Effector memory CD8-positive, alpha-beta T cell (primary cell): ENCODE measurements around the gene MYF6.

ENCODE experiments used
- ATAC-seq: fragments of 150-1000 bp; cut with Tn5 transposase; replicated peaks from 2 replicates; pipeline ENCODE4 v1.10.0; 2021; ENCODE audit warnings: mild to moderate bottlenecking, moderate library complexity
- DNase-seq, 3 experiments: peaks; one replicate each; pipeline ENCODE4 v3.0.0; 2021
- H3K27ac Mint-ChIP-seq, 2 donors: one replicate each; pipeline ENCODE4 v1.8.0; 2022; ENCODE audit warnings: mild to moderate bottlenecking in 2 of 2, mixed read lengths in 2 of 2, moderate library complexity in 2 of 2
- H3K27me3 Mint-ChIP-seq, 2 donors: one replicate each; pipeline ENCODE4 v1.8.0; 2022; ENCODE audit warnings: mixed read lengths in 2 of 2
- H3K36me3 Mint-ChIP-seq: one replicate; pipeline ENCODE4 v1.8.0; 2022; ENCODE audit warnings: mild to moderate bottlenecking, moderate library complexity, mixed read lengths; ENCODE audit not compliant: insufficient read depth
- H3K4me1 Mint-ChIP-seq, 2 donors: one replicate each; pipeline ENCODE4 v1.8.0; 2022; ENCODE audit warnings: low read depth in 2 of 2, mixed read lengths in 2 of 2
- H3K4me3 Mint-ChIP-seq, 2 donors: one replicate each; pipeline ENCODE4 v1.8.0; 2022; ENCODE audit warnings: mild to moderate bottlenecking in 2 of 2, mixed read lengths in 2 of 2, moderate library complexity in 2 of 2
- H3K9me3 Mint-ChIP-seq, 2 donors: one replicate each; pipeline ENCODE4 v1.8.0; 2022; ENCODE audit warnings: mixed read lengths in 2 of 2

The MYF6 gene

DNA sequence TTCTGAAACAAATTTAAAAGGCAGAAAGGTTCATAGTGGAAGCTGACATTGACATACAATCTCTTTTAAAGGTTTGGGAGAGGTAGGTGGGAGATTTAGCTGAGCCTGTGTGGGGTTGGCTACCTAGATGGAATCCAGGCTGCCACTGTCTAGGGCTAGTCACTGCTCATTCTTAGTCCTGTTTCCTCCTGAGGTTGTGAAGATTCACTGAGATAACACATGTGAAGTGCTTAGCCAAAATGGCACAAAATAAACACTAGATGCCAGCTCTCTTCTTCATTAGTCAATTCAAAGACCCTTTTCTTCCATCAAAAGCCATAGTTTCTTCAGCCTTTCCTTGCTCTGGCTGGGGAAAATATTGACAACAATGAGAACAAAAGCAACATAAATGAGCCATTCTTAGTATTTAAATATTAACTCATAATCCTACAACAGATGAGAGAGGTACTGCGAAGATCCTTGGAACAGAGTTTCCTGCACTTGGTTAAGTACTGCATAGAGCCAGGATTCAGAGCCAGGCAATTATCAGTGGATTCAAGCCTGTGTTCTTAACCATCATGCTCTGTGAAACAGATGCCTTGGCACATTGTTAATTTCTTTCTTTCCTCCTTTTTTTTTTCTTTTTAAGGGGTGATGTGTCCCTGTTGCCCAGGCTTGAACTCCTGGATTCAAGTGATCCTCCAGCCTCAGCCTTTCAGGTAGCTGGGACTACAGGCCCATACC lies 3.5 kb downstream of the MYF6 start:
- no peak overlapping the region for H3K27ac Mint-ChIP-seq
- H3K36me3 Mint-ChIP-seq, result no peaks in the 10 kb centered on the region
- DNase-seq (no peak), ATAC-seq (no peak)
- H3K4me3 Mint-ChIP-seq, result no peak overlapping the region
- H3K27me3 Mint-ChIP-seq, result peaks cover 0 to 26% of the 10 kb centered on the region in 2 donors
- peaks cover 7 to 9% of the 10 kb centered on the region in 2 donors for H3K9me3 Mint-ChIP-seq
- no peaks in the 10 kb centered on the region for H3K4me1 Mint-ChIP-seq

DNA sequence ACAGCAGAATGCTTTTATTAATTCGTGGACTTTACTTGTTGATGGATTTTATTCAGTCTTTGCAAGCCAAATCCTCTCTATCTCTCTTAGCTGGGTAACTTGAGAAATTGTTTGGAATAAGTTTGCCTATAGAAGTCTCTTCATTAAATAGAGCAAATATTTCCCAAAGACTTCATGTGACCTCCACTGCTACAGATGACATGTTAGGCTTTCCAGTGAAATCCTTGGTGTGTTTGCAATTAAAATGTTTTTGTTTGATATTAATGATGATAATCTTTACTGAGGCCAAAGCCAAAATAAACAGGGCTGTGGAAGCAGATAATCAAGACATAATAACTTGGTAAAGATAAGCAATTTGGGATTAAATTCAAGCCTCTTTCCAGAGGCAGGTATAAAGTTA lies 4.4 kb downstream of the MYF6 start:
- ATAC-seq, result no peak
- Mint-ChIP-seq H3K27ac (no peak overlapping the region), H3K9me3 (peaks cover 7 to 10% of the 10 kb centered on the region in 2 donors), H3K36me3 (no peaks in the 10 kb centered on the region), H3K4me3 (no peak overlapping the region), H3K4me1 (no peaks in the 10 kb centered on the region), H3K27me3 (peaks cover 0 to 26% of the 10 kb centered on the region in 2 donors)
- DNase-seq, result no peak

DNA sequence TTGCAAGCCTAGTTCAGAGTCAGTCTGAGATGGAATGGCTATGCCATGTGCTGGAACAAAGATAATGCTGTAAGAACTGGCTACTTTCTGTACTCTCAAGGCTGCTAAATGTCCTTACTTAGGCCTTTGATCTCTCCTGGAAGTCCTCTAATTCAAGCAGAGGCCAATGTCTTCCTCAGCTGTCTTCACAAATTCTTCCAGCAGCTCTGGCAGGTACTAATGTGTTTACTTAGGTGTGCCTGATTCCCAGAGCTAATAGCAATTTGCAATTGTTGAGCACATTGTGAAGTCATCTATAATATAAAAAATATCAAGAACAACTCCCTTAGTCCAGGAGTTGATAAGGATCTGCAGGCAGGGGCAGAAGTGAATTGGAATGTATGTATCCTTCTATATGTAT lies 5.4 kb downstream of the MYF6 start:
- ATAC-seq (no peak), DNase-seq (no peak)
- Mint-ChIP-seq H3K4me3 (no peak overlapping the region), H3K27me3 (peaks cover 0 to 20% of the 10 kb centered on the region in 2 donors), H3K36me3 (no peaks in the 10 kb centered on the region), H3K4me1 (no peaks in the 10 kb centered on the region), H3K27ac (no peak overlapping the region), H3K9me3 (peaks cover 6 to 7% of the 10 kb centered on the region in 2 donors)

DNA sequence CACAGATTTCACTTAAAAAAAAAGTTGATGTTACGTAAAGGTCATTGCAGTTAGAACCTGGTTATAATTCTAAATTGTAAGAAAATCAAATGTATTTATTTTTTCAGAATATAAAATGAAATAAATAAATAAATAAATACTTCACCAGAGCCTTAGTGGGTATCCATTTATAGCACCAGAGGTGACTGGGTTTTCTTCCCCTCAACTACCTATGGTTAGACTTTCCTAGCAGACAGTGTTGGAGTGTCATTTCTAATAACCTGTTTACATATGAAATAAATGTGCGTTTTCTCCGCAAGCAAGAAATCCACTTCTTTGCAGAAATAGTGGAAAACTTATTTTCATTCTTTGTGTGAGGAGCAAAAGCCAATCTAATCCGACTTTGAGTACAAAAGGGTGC lies 6.0 kb downstream of the MYF6 start:
- no peak overlapping the region for H3K4me3 Mint-ChIP-seq
- H3K27me3 Mint-ChIP-seq, result peaks cover 0 to 20% of the 10 kb centered on the region in 2 donors
- ATAC-seq, result no peak

DNA sequence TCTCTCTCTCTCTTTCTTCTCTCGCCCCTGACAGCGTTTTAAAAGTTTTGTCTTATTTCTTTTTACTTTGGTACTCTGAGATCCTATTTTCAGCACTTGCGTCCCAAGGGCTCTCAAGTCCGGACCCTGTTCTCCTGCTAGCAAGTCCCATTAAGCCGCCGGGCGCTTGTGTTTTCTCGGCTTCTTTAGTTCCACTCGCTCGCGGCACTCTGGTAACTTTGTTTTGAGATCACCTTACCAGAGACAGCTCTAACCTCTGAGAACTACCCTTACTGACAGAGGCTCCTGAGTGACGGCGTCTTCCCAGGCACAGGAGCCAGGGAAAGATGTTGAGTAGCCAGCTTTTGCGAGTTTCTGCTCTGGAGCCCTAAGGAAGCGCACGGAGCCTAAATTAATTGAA lies 6.6 kb downstream of the MYF6 start:
- DNase-seq, result no peak
- peaks cover 0 to 20% of the 10 kb centered on the region in 2 donors for H3K27me3 Mint-ChIP-seq

More for the DNA sequence above, 6.0 kb downstream of the MYF6 start:
- no peak overlapping the region for H3K27ac Mint-ChIP-seq
- no peaks in the 10 kb centered on the region for H3K4me1 Mint-ChIP-seq
- peaks cover 6 to 7% of the 10 kb centered on the region in 2 donors for H3K9me3 Mint-ChIP-seq
- H3K36me3 Mint-ChIP-seq, result no peaks in the 10 kb centered on the region
- DNase-seq, result no peak

DNA sequence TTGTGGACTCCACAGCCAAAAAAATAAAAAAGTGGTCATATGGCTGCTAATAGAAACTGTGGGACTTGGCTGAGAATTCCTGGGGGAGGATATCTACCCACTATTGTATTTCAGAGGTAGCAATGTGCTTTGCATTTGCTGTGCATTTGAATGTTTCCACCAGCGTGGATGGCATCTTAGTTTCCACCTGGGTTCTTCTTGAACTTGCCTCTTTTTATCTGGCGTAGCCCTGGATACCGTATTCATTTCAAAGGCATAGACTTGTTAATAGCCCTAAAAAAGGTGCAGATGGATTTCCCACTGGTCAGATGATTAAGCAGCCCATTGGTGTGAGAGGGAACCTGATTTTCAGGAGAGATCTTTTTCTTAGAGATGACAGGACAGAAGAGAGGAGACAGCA lies 7.4 kb downstream of the MYF6 start:
- H3K4me1 Mint-ChIP-seq, result no peaks in the 10 kb centered on the region
- peaks cover 0 to 17% of the 10 kb centered on the region in 2 donors for H3K27me3 Mint-ChIP-seq
- DNase-seq (no peak), ATAC-seq (no peak)
- no peak overlapping the region for H3K27ac Mint-ChIP-seq
- no peak overlapping the region for H3K4me3 Mint-ChIP-seq
- H3K36me3 Mint-ChIP-seq, result no peaks in the 10 kb centered on the region
- peaks cover 3 to 7% of the 10 kb centered on the region in 2 donors for H3K9me3 Mint-ChIP-seq

More for the DNA sequence above, 6.6 kb downstream of the MYF6 start:
- Mint-ChIP-seq H3K4me3 (no peak overlapping the region), H3K9me3 (peaks cover 3 to 7% of the 10 kb centered on the region in 2 donors), H3K27ac (no peak overlapping the region), H3K4me1 (no peaks in the 10 kb centered on the region), H3K36me3 (no peaks in the 10 kb centered on the region)
- no peak for ATAC-seq

DNA sequence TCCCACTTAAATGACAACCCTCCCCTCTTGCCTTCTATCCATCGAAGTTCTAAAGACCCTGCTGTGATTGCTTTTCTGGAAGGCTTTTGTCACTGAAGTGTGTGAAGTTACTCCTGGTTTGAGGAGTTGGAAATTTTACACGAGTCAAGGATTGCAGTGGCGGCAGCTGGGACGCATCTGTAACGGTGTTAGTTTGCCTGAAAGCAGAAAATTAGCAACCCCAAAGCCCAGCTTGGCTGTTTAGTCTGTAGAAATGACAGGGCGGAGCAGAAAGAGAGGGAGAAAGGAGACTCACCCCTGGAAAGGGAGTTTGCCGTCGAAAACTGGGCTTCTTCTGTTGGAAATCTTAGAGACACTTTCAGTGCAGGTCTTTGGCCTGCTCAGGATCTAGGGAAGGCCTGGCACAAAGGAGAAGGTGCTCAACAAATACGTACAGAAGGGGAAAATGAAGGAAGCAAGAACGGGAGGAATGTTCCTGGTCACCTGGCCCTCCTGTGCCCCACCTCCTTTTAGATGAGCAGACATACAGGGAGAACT lies 8.3 kb downstream of the MYF6 start:
- H3K9me3 Mint-ChIP-seq, result peaks cover 0 to 3% of the 10 kb centered on the region in 2 donors
- H3K4me3 Mint-ChIP-seq, result no peak overlapping the region
- no peak for ATAC-seq

DNA sequence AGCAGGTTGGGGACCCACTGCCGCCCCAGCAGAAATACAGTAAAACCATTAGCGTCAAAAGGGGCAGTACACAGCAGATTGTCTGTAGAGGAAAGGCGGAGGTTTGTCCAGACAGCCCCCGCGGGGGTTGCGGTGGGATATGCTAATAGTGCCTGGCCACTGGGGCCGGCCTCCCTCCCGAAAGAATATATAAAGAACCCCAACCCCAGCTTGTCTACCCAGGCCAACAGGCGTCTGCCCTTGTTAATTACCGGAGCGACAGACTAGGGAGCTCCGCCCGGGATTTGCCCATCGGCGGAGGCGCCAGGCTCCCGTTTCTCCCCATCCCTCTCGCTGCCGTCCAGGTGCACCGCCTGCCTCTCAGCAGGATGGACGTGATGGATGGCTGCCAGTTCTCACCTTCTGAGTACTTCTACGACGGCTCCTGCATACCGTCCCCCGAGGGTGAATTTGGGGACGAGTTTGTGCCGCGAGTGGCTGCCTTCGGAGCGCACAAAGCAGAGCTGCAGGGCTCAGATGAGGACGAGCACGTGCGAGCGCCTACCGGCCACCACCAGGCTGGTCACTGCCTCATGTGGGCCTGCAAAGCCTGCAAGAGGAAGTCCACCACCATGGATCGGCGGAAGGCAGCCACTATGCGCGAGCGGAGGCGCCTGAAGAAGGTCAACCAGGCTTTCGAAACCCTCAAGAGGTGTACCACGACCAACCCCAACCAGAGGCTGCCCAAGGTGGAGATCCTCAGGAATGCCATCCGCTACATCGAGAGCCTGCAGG lies 9.4 kb downstream of the MYF6 start, which contains the start of gene MYF5:
Gene MYF5 (plus strand): TSS at position 217 of the 774 bp plus-strand sequence. CDS start 152 bp downstream, at position 369.
- H3K27me3 Mint-ChIP-seq, result peaks cover 0 to 8% of the 10 kb centered on the region in 2 donors
- no peak within 1 kb of the TSS for H3K27ac Mint-ChIP-seq
- peaks cover 0 to 3% of the 10 kb centered on the region in 2 donors for H3K9me3 Mint-ChIP-seq
- H3K4me3 Mint-ChIP-seq, result no peak within 1 kb of the TSS
- H3K4me1 Mint-ChIP-seq, result no peaks in the 10 kb centered on the region
- H3K36me3 Mint-ChIP-seq, result no peaks in the 10 kb centered on the region
- ATAC-seq (no peak), DNase-seq (no peak)

More for the DNA sequence above, 8.3 kb downstream of the MYF6 start:
- DNase-seq, result no peak
- Mint-ChIP-seq H3K27me3 (peaks cover 0 to 8% of the 10 kb centered on the region in 2 donors), H3K4me1 (no peaks in the 10 kb centered on the region), H3K27ac (no peak overlapping the region), H3K36me3 (no peaks in the 10 kb centered on the region)

DNA sequence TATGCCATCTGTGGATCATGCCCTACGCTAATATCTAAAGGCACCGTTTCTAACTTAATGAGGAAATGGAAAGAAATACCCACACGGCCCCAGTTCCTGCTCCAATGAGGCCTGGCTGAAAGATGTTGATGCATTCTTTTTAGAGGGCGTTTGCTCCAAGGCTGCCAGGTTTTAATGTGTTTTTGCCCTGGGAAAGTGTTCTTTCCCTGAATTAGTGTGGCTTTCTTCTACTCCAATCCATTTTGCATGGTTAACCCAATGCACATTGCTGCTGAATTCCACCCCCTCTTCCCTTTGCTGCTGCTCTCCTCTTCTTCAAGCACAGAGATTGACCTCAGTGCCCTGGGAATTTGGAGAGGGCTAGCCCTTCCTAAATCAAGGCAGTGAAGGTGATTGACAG lies 10.4 kb downstream of the MYF6 start:
- DNase-seq (no peak), ATAC-seq (no peak)
- Mint-ChIP-seq H3K27ac (no peak overlapping the region), H3K36me3 (no peaks in the 10 kb centered on the region), H3K4me3 (no peak overlapping the region), H3K4me1 (no peaks in the 10 kb centered on the region), H3K27me3 (peaks cover 0 to 8% of the 10 kb centered on the region in 2 donors), H3K9me3 (peaks cover 0 to 3% of the 10 kb centered on the region in 2 donors)

DNA sequence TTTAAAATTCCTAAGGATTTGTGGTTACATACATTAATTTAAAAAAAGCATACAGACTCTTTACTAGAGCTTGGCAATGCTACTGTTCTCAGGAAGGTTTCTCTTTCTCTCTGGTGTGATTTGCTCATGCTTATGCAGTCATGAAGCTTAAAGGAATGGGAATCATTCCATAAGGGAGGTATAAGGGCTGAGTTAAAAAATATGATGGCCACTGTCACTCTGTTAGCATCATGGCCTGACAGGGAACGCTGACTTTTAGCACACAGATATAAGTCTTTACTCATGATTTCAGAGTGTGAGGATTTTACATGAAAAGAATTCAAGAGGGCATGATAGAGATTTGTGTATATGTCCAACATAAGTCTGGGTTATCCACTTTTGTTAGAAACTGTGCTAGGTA lies 13.1 kb downstream of the MYF6 start:
- ATAC-seq (no peak), DNase-seq (no peak)
- H3K36me3 Mint-ChIP-seq, result no peaks in the 10 kb centered on the region
- H3K27ac Mint-ChIP-seq, result no peak overlapping the region
- H3K4me3 Mint-ChIP-seq, result no peak overlapping the region
- H3K4me1 Mint-ChIP-seq, result no peaks in the 10 kb centered on the region
- H3K9me3 Mint-ChIP-seq, result peaks cover 0 to 3% of the 10 kb centered on the region in 2 donors
- no peaks in the 10 kb centered on the region for H3K27me3 Mint-ChIP-seq

DNA sequence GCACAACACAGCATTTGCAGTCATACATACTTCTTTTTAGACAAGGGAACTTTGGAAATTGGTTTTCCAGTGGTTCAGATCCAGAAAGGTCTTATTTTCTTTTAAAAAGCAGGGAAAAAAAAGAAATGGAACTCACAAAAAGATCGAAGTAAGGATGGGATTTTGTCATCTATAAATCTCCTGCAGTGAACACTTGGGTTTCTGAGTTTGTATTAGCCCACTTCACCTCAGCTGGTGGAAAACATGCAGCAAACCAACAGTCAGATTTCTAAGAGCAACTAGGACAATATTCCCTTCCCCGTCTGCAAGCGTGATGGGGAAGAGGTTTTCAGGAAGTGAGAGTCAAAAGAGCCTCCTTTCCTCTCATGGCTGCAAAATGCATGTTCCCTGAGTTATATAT lies 13.9 kb downstream of the MYF6 start:
- H3K9me3 Mint-ChIP-seq, result no peaks in the 10 kb centered on the region
- no peaks in the 10 kb centered on the region for H3K4me1 Mint-ChIP-seq
- H3K27ac Mint-ChIP-seq, result no peak overlapping the region
- H3K4me3 Mint-ChIP-seq, result no peak overlapping the region
- no peak for ATAC-seq
- H3K36me3 Mint-ChIP-seq, result no peaks in the 10 kb centered on the region
- no peaks in the 10 kb centered on the region for H3K27me3 Mint-ChIP-seq
- no peak for DNase-seq

DNA sequence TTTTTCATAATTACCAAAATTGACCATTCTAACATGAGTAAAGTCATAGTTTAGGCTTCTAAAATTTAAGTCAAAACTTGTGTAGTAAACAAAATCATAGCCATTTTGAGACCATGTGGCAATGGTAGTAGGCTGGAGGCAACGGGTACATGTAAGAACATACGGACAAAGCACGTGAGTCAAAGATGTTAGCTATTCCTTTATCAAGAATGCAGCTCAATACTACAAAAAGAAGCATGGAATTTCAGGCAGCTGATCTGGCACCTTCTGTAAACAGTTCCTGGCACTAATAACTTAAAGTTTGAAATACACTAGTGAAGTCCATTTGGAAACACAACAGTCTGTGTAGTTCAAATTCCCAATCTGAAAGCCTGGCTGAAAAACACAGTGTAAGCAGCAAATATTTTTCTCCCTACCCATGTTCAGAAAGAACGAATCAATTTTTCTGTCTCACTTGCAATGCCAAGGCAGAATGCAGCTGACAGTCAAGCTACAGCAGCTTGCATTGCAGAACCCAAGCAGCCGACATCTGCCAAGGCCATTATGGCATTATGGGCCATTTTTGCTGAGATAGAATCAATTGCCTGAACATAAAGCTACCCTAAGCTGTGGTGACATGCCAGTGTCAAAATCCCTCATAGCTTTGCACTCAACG lies 38.5 kb downstream of the MYF6 start:
- Mint-ChIP-seq H3K9me3 (peaks cover 6 to 14% of the 10 kb centered on the region in 2 donors), H3K36me3 (no peaks in the 10 kb centered on the region), H3K27me3 (no peaks in the 10 kb centered on the region), H3K4me1 (no peaks in the 10 kb centered on the region), H3K4me3 (no peak overlapping the region), H3K27ac (no peak overlapping the region)
- ATAC-seq, result no peak
- no peak for DNase-seq

DNA sequence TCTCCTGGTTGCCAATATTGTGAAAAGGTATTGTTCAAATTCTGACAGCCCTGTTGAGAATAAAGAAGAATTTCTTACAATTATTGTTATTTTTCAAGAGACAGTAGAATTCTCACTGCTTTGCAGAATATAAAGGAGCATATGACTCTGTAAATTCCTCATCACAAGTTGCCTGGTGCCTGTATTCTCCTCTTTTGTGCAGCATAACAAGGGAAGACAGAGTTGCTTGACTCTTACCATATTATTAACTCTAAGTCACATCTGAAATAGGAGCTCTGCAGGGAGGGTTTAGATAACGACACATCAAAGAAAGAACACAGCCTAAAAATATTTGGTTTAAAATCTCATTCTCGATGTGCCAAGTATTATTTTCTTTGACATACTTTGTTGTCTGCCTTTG lies 40.4 kb downstream of the MYF6 start:
- Mint-ChIP-seq H3K27me3 (no peaks in the 10 kb centered on the region), H3K9me3 (peaks cover 6 to 16% of the 10 kb centered on the region in 2 donors), H3K4me1 (no peaks in the 10 kb centered on the region), H3K4me3 (no peak overlapping the region), H3K36me3 (no peaks in the 10 kb centered on the region), H3K27ac (no peak overlapping the region)
- no peak for DNase-seq
- no peak for ATAC-seq
